GM18505 (cell line): Measurements from ENCODE around the gene HUWE1.
"Not testable (repeated sequence)": the region's sequence is repeated elsewhere in the genome, so short reads cannot be mapped to it uniquely, and the experiment has no call there.

Experiments used
- ATAC-seq: cut with Tn5 transposase; IDR thresholded peaks from one replicate; pipeline ENCODE4 v1.9.1; 2021; ENCODE audit not compliant: unreplicated experiment
- POLR2A ChIP-seq: IDR thresholded peaks from 4 replicates; pipeline ENCODE4 v1.6.1; 2011; ENCODE audit warnings: borderline replicate concordance; ENCODE audit not compliant: insufficient read depth, insufficient read length; ENCODE audit errors: extremely low read depth

Gene HUWE1

GRCh38 chrX:53550756-53551463 lies 135.6 kb downstream of the HUWE1 start:
- no peak for TF ChIP-seq POLR2A
- no peak for ATAC-seq

- TF ChIP-seq POLR2A: no peak
- no peak for ATAC-seq
These were observed 138.9 kb downstream of the HUWE1 start for GRCh38 chrX:53547668-53548067.

- no peak for ATAC-seq
These were observed 141.6 kb downstream of the HUWE1 start for GRCh38 chrX:53544936-53545335.

GRCh38 chrX:53538781-53539180 lies 147.7 kb downstream of the HUWE1 start:
- ATAC-seq: no peak
- no peak for TF ChIP-seq POLR2A

More at GRCh38 chrX:53544936-53545335, 141.6 kb downstream of the HUWE1 start:
- TF ChIP-seq POLR2A: no peak

- ATAC-seq: not testable (repeated sequence)
These were observed 155.1 kb downstream of the HUWE1 start for GRCh38 chrX:53531255-53531966.

- ATAC-seq: no peak
- TF ChIP-seq POLR2A: no peak
These were observed 159.5 kb downstream of the HUWE1 start for GRCh38 chrX:53526999-53527398.

GRCh38 chrX:53511322-53511721 lies 175.2 kb downstream of the HUWE1 start:
- ATAC-seq: no peak
- TF ChIP-seq POLR2A: no peak

GRCh38 chrX:53504035-53504434 lies 182.5 kb downstream of the HUWE1 start:
- not testable (repeated sequence) for ATAC-seq

- TF ChIP-seq POLR2A: no peak
- ATAC-seq: no peak
These were observed 192.1 kb downstream of the HUWE1 start for GRCh38 chrX:53494436-53494835.

GRCh38 chrX:53486285-53486684 lies 200.2 kb downstream of the HUWE1 start:
- ATAC-seq: no peak
- TF ChIP-seq POLR2A: no peak

- TF ChIP-seq POLR2A: no peak
- ATAC-seq: no peak
These were observed 202.6 kb downstream of the HUWE1 start for GRCh38 chrX:53483838-53484405.

GRCh38 chrX:53483416-53483815 lies 203.1 kb downstream of the HUWE1 start:
- no peak for TF ChIP-seq POLR2A
- no peak for ATAC-seq
